H9 (cell line): Measurements from ENCODE around the gene PKP3. TPM values are rescaled to one million over a fixed set of nuclear protein-coding genes. Genes with fewer than 3 reads are reported as not detected.

ENCODE experiments used
- DNase-seq: peaks from one replicate; pipeline ENCODE4 v3.0.0-alpha.2; 2017
- H2AFZ ChIP-seq: one replicate; pipeline ENCODE4 v1.6.1; 2013; ENCODE audit warnings: mild to moderate bottlenecking, low read length, control low read depth, moderate library complexity
- H2AK5ac ChIP-seq: 2 replicates; pipeline ENCODE4 v1.6.1; 2013; ENCODE audit warnings: low read length, control low read depth, mixed read lengths; ENCODE audit not compliant: insufficient read length
- H2BK120ac ChIP-seq: one replicate; pipeline ENCODE4 v1.6.1; 2013; ENCODE audit warnings: low read depth, mild to moderate bottlenecking, low read length, control low read depth, inconsistent platforms; ENCODE audit not compliant: poor library complexity, severe bottlenecking
- H2BK12ac ChIP-seq: 2 replicates; pipeline ENCODE4 v1.6.1; 2013; ENCODE audit warnings: low read length, control low read depth, mixed read lengths, low read depth; ENCODE audit not compliant: insufficient read length
- H2BK15ac ChIP-seq: 2 replicates; pipeline ENCODE4 v1.6.1; 2013; ENCODE audit warnings: low read depth, low read length, control low read depth
- H2BK20ac ChIP-seq: one replicate; pipeline ENCODE4 v1.6.1; 2013; ENCODE audit warnings: low read depth, mild to moderate bottlenecking, low read length, control low read depth, inconsistent platforms; ENCODE audit not compliant: poor library complexity, severe bottlenecking
- H2BK5ac ChIP-seq: 2 replicates; pipeline ENCODE4 v1.6.1; 2013; ENCODE audit warnings: low read length, control low read depth, mixed read lengths; ENCODE audit not compliant: insufficient read length
- H3K14ac ChIP-seq: 2 replicates; pipeline ENCODE4 v1.6.1; 2013; ENCODE audit warnings: low read length, control low read depth; ENCODE audit not compliant: insufficient read depth
- H3K18ac ChIP-seq: 2 replicates; pipeline ENCODE4 v1.6.1; 2013; ENCODE audit warnings: low read depth, mild to moderate bottlenecking, mixed read lengths, low read length, control low read depth; ENCODE audit not compliant: insufficient read length
- H3K23ac ChIP-seq: 2 replicates; pipeline ENCODE4 v1.6.1; 2013; ENCODE audit warnings: low read length, control low read depth, mixed read lengths, low read depth; ENCODE audit not compliant: insufficient read length
- H3K23me2 ChIP-seq: 2 replicates; pipeline ENCODE4 v1.6.1; 2013; ENCODE audit warnings: low read depth, mild to moderate bottlenecking, mixed read lengths, low read length, control low read depth; ENCODE audit not compliant: insufficient read length, poor library complexity, severe bottlenecking
- H3K27ac ChIP-seq: 2 replicates; pipeline ENCODE4 v1.5.1; 2013; ENCODE audit warnings: low read length, control low read depth, mixed read lengths, low read depth; ENCODE audit not compliant: insufficient read length
- H3K27me3 ChIP-seq: 2 replicates; pipeline ENCODE4 v1.6.1; 2013; ENCODE audit warnings: low read length, control low read depth, inconsistent platforms; ENCODE audit not compliant: insufficient read depth
- H3K4ac ChIP-seq: 2 replicates; pipeline ENCODE4 v1.6.1; 2013; ENCODE audit warnings: low read depth, mild to moderate bottlenecking, control low read depth, inconsistent platforms, low read length, moderate library complexity
- H3K4me1 ChIP-seq: 2 replicates; pipeline ENCODE4 v1.6.1; 2013; ENCODE audit warnings: low read length, control low read depth, inconsistent platforms; ENCODE audit not compliant: insufficient read depth
- H3K4me2 ChIP-seq: 2 replicates; pipeline ENCODE4 v1.6.1; 2013; ENCODE audit warnings: low read length, control low read depth, mixed read lengths; ENCODE audit not compliant: insufficient read length, insufficient read depth
- H3K56ac ChIP-seq: 2 replicates; pipeline ENCODE4 v1.6.1; 2013; ENCODE audit warnings: low read depth, mild to moderate bottlenecking, mixed read lengths, low read length, control low read depth; ENCODE audit not compliant: insufficient read length
- H3K79me1 ChIP-seq: 2 replicates; pipeline ENCODE4 v1.6.1; 2013; ENCODE audit warnings: low read depth, mild to moderate bottlenecking, moderate library complexity, low read length, control low read depth, inconsistent platforms; ENCODE audit not compliant: insufficient read depth, poor library complexity, severe bottlenecking
- H3K79me2 ChIP-seq: 2 replicates; pipeline ENCODE4 v1.6.1; 2013; ENCODE audit warnings: low read length, control low read depth, inconsistent platforms; ENCODE audit not compliant: insufficient read depth
- H3K9ac ChIP-seq: 2 replicates; pipeline ENCODE4 v1.6.1; 2013; ENCODE audit warnings: low read length, control low read depth, mixed read lengths; ENCODE audit not compliant: insufficient read length; ENCODE audit errors: extremely low read depth
- H3K9me3 ChIP-seq: one replicate; pipeline ENCODE4 v1.6.1; 2013; ENCODE audit warnings: low read depth, low read length, inconsistent platforms; ENCODE audit not compliant: control insufficient read depth
- H3T11ph ChIP-seq: one replicate; pipeline ENCODE4 v1.6.1; 2013; ENCODE audit warnings: mild to moderate bottlenecking, low read length, control low read depth, inconsistent platforms
- H4K20me1 ChIP-seq: one replicate; pipeline ENCODE4 v1.6.1; 2013; ENCODE audit not compliant: control insufficient read depth, insufficient read length, insufficient read depth
- H4K5ac ChIP-seq: 2 replicates; pipeline ENCODE4 v1.6.1; 2013; ENCODE audit warnings: low read depth, mild to moderate bottlenecking, mixed read lengths, low read length, control low read depth; ENCODE audit not compliant: insufficient read length
- H4K8ac ChIP-seq: replicated peaks from 2 replicates; pipeline ENCODE4 v1.6.1; 2013; ENCODE audit warnings: low read length, control low read depth, mixed read lengths, low read depth; ENCODE audit not compliant: insufficient read length
- H4K91ac ChIP-seq: 2 replicates; pipeline ENCODE4 v1.6.1; 2013; ENCODE audit warnings: low read depth, mild to moderate bottlenecking, moderate library complexity, mixed read lengths, low read length, control low read depth; ENCODE audit not compliant: insufficient read length
- H3K27ac Mint-ChIP-seq, 3 experiments: 2 replicates in 2 of 3; 3 replicates in 1 of 3; pipeline ENCODE4 v1.8.0; 2020 to 2021; ENCODE audit warnings: mixed read lengths in 3 of 3, mild to moderate bottlenecking in 1 of 3, moderate library complexity in 1 of 3
- H3K27me3 Mint-ChIP-seq: 2 replicates; pipeline ENCODE4 v1.8.0; 2021; ENCODE audit warnings: low read depth, mild to moderate bottlenecking, moderate library complexity, mixed read lengths
- H3K36me3 Mint-ChIP-seq, 3 experiments: 2 replicates in 2 of 3; 3 replicates in 1 of 3; pipeline ENCODE4 v1.8.0; 2020 to 2021; ENCODE audit warnings: low read depth in 3 of 3, mixed read lengths in 3 of 3; ENCODE audit not compliant: insufficient read depth in 1 of 3
- H3K4me1 Mint-ChIP-seq, 2 experiments: 2 replicates each; pipeline ENCODE4 v1.8.0; 2020; ENCODE audit warnings: mixed read lengths in 2 of 2
- H3K4me3 Mint-ChIP-seq, 2 experiments: 2 replicates in 1 of 2; 3 replicates in 1 of 2; pipeline ENCODE4 v1.8.0; 2020 to 2021; ENCODE audit warnings: mild to moderate bottlenecking in 2 of 2, mixed read lengths in 2 of 2, moderate library complexity in 1 of 2
- H3K9me3 Mint-ChIP-seq, 2 experiments: 2 replicates in 1 of 2; 3 replicates in 1 of 2; pipeline ENCODE4 v1.8.0; 2020; ENCODE audit warnings: mild to moderate bottlenecking in 2 of 2, mixed read lengths in 2 of 2, moderate library complexity in 1 of 2
- WGBS: extraction: QIAGEN DNeasy Blood & Tissue Kit; methylation state at CpG from one replicate; pipeline ENCODE4 v1.1.7; 2013; ENCODE audit warnings: missing lambda C conversion rate, low lambda C conversion rate, mixed read lengths; ENCODE audit not compliant: insufficient read length; ENCODE audit errors: extremely low coverage; 5-methylcytosine and 5-hydroxymethylcytosine counted together
- total RNA-seq: library from RNA; stranded (reverse); gene quantifications from 2 replicates; pipeline ENCODE4 v1.2.1, GENCODE V29; 2021
- TF ChIP-seq, protein P1 (sequence below): fragments of 200-600 bp; sonication (generic); conservative IDR thresholded peaks from 3 replicates; pipeline ENCODE4 v1.8.0; 2021; ENCODE audit warnings: antibody characterized with exemption, mild to moderate bottlenecking

PKP3 gene
- total RNA-seq, 1 experiment from 2014 or later = 41.7 TPM

DNA sequence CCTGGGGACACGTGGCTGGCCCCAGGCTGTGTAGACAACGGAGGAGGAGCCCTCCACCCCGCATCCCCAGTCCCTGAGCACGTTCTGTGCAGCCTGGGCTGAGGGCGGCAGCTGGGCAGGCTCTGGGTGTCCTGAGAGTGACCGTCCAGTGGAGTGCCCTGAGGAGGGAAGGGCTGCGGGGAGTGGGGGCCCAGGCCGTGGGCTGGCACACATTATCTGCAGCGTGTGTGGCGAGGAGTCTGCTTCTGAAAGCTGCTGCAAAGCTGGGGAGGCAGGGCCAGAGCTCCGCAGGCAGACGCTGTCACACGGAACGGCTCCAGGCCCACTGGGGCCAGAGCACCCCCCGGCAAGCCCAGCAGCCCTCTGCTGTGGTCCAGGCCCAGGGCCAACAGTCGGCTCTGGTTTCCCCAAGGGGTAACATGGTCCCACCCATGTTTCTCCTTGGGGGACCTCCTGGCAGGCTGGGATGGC, 48.6 kb downstream of the PKP3 start:
- H2AK5ac ChIP-seq = no peak overlapping the region
- H3K4me2 ChIP-seq = no peak overlapping the region
- H3K79me2 ChIP-seq = no peaks in the 10 kb centered on the region
- peaks cover 12% of the 10 kb centered on the region for H3K27me3 Mint-ChIP-seq
- no peak overlapping the region for H3K4me3 Mint-ChIP-seq
- H3K27me3 ChIP-seq = no peaks in the 10 kb centered on the region
- no peak overlapping the region for H4K5ac ChIP-seq
- H2BK12ac ChIP-seq = no peak overlapping the region
- no peak overlapping the region for H3K18ac ChIP-seq
- no peak overlapping the region for H3K27ac Mint-ChIP-seq
- no peak overlapping the region for H4K91ac ChIP-seq
- peaks cover 8 to 15% of the 10 kb centered on the region in 2 experiments for H3K4me1 Mint-ChIP-seq
- H4K20me1 ChIP-seq = no peaks in the 10 kb centered on the region
- H3T11ph ChIP-seq = no peak overlapping the region
- no peaks in the 10 kb centered on the region for H3K36me3 Mint-ChIP-seq
- DNase-seq = no peak
- no peak overlapping the region; the same call in 1 of the 2 replicates for H3K14ac ChIP-seq
- no peak overlapping the region for H2BK5ac ChIP-seq
- no peaks in the 10 kb centered on the region for H3K9me3 Mint-ChIP-seq
- H3K4me1 ChIP-seq = no peaks in the 10 kb centered on the region
- no CpG with 5 or more reads among the region's 16 CpGs for WGBS
- H3K27ac ChIP-seq = no peak overlapping the region
- no peak overlapping the region for H2BK20ac ChIP-seq
- peaks cover 7% of the 10 kb centered on the region for H3K23me2 ChIP-seq
- TF ChIP-seq, protein P1, sequence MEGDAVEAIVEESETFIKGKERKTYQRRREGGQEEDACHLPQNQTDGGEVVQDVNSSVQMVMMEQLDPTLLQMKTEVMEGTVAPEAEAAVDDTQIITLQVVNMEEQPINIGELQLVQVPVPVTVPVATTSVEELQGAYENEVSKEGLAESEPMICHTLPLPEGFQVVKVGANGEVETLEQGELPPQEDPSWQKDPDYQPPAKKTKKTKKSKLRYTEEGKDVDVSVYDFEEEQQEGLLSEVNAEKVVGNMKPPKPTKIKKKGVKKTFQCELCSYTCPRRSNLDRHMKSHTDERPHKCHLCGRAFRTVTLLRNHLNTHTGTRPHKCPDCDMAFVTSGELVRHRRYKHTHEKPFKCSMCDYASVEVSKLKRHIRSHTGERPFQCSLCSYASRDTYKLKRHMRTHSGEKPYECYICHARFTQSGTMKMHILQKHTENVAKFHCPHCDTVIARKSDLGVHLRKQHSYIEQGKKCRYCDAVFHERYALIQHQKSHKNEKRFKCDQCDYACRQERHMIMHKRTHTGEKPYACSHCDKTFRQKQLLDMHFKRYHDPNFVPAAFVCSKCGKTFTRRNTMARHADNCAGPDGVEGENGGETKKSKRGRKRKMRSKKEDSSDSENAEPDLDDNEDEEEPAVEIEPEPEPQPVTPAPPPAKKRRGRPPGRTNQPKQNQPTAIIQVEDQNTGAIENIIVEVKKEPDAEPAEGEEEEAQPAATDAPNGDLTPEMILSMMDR = no peak
- H3K9ac ChIP-seq = no peak overlapping the region
- no peak overlapping the region for H2BK15ac ChIP-seq
- no peak overlapping the region for H2BK120ac ChIP-seq
- H4K8ac ChIP-seq = no peak overlapping the region
- no peak overlapping the region for H3K56ac ChIP-seq
- no peak overlapping the region for H3K4ac ChIP-seq
- no peak overlapping the region for H3K23ac ChIP-seq
- no peak overlapping the region for H2AFZ ChIP-seq
- no peaks in the 10 kb centered on the region for H3K9me3 ChIP-seq
- H3K79me1 ChIP-seq = no peaks in the 10 kb centered on the region
